ENCODE results near the gene TRIP4.
A peak's percentile ranks its signal among the peaks of the same experiment; 100 is the strongest.

TRIP4 gene

DNA sequence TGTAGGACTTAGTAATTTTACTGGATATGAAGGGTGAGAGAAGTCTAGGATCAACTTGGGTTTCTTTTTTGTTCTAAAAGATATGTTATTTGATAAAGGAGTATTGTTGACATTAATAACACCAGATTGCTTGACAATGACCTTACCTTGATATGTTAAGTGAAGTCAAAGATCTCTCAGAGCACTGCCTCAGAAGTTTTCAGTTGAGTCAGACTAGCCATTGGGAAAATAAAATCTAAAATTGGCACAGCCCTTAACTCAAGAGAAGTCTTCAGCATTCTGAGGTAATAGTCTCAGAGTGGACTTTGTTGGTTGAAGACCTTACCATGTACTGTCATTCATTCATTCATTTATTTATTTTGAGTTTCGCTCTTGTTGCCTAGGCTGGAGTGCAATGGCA is 50.3 kb downstream of the TRIP4 start:
- Histone ChIP-seq H3K27ac (no peak overlapping the region), H3K4me2 (no peak overlapping the region), H3K4me1 (ENCODE audit: low read depth, poor library complexity, severe bottlenecking) (peaks cover 17% of the 10 kb centered on the region), H2AFZ (ENCODE audit: low read depth) (no peak overlapping the region), H3K4me3 (IDR thresholded peaks at IDR 0.05; ENCODE audit: insufficient read depth, low read depth, low read length) (no peak overlapping the region), H3K27me3 (ENCODE audit: insufficient read depth, low read depth) (no peaks in the 10 kb centered on the region), H3K36me3 (ENCODE audit: insufficient read depth) (no peaks in the 10 kb centered on the region), H4K20me1 (ENCODE audit: insufficient read depth) (no peaks in the 10 kb centered on the region), H3K79me2 (ENCODE audit: insufficient read depth, low read depth) (no peaks in the 10 kb centered on the region), H3K9ac (no peak overlapping the region)
- TF ChIP-seq, protein P1, sequence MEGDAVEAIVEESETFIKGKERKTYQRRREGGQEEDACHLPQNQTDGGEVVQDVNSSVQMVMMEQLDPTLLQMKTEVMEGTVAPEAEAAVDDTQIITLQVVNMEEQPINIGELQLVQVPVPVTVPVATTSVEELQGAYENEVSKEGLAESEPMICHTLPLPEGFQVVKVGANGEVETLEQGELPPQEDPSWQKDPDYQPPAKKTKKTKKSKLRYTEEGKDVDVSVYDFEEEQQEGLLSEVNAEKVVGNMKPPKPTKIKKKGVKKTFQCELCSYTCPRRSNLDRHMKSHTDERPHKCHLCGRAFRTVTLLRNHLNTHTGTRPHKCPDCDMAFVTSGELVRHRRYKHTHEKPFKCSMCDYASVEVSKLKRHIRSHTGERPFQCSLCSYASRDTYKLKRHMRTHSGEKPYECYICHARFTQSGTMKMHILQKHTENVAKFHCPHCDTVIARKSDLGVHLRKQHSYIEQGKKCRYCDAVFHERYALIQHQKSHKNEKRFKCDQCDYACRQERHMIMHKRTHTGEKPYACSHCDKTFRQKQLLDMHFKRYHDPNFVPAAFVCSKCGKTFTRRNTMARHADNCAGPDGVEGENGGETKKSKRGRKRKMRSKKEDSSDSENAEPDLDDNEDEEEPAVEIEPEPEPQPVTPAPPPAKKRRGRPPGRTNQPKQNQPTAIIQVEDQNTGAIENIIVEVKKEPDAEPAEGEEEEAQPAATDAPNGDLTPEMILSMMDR (conservative IDR thresholded peaks at IDR 0.05; ENCODE audit: low read depth, low read length), result no peak

DNA sequence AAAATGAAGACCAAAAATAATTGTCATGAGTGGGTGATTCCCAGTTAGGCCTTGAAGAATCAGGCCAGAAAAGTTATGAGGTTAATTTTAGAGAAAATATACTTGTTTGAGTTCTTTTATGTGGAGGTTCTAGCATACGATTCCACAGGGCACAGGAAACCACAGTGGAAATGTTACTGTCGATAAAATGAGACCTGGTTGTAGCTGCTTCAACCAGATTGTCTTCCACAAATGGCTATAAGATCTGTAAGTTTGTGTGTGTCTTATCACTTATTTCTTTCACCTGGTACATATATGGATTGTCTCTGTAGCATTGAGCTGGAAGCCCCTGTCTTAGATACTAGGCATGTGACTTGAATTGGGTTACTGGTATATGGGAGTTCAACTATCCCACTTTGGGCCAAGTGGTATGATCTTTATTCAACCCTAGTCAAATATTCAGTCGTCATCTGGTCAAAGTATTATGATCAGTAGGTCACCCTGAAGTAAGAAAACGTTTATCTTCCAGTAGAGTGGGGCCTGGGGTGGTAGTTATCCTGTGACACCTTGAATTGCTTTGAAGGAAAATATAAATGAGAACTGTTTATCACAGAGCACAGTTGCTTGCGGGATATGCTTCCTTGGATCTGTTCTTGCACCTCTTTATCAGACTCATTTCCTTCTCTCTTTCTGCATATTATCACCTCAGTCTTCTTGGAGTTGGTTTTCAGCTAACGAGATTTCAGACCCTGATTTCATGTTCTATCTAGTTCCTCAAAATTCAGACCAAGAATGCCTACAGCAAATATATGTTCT is 51.2 kb downstream of the TRIP4 start:
- no peak overlapping the region for H2AFZ ChIP-seq (ENCODE audit: low read depth)
- no peaks in the 10 kb centered on the region for H3K36me3 ChIP-seq (ENCODE audit: insufficient read depth)
- TF ChIP-seq, protein P1 (conservative IDR thresholded peaks at IDR 0.05; ENCODE audit: low read depth, low read length), result no peak
- no peak overlapping the region for H3K9ac ChIP-seq
- no peak overlapping the region for H3K4me3 ChIP-seq (IDR thresholded peaks at IDR 0.05; ENCODE audit: insufficient read depth, low read depth, low read length)
- H3K4me1 ChIP-seq (ENCODE audit: low read depth, poor library complexity, severe bottlenecking), result peaks cover 22% of the 10 kb centered on the region
- no peaks in the 10 kb centered on the region for H4K20me1 ChIP-seq (ENCODE audit: insufficient read depth)
- no peak overlapping the region for H3K27ac ChIP-seq
- H3K4me2 ChIP-seq, result no peak overlapping the region
- no peaks in the 10 kb centered on the region for H3K27me3 ChIP-seq (ENCODE audit: insufficient read depth, low read depth)
- no peaks in the 10 kb centered on the region for H3K79me2 ChIP-seq (ENCODE audit: insufficient read depth, low read depth)

GRCh38 chr15:64441852-64442251 is 54.2 kb downstream of the TRIP4 start:
- Histone ChIP-seq H3K79me2 (ENCODE audit: insufficient read depth, low read depth) (no peaks in the 10 kb centered on the region), H3K4me2 (no peak overlapping the region), H3K27me3 (ENCODE audit: insufficient read depth, low read depth) (no peaks in the 10 kb centered on the region), H3K27ac (no peak overlapping the region), H3K36me3 (ENCODE audit: insufficient read depth) (no peaks in the 10 kb centered on the region), H4K20me1 (ENCODE audit: insufficient read depth) (no peaks in the 10 kb centered on the region), H2AFZ (ENCODE audit: low read depth) (no peak overlapping the region), H3K9ac (no peak overlapping the region), H3K4me1 (ENCODE audit: low read depth, poor library complexity, severe bottlenecking) (peaks cover 42% of the 10 kb centered on the region), H3K4me3 (IDR thresholded peaks at IDR 0.05; ENCODE audit: insufficient read depth, low read depth, low read length) (no peak overlapping the region)
- TF ChIP-seq, protein P1 (conservative IDR thresholded peaks at IDR 0.05; ENCODE audit: low read depth, low read length), result no peak

- TF ChIP-seq, protein P1 (conservative IDR thresholded peaks at IDR 0.05; ENCODE audit: low read depth, low read length), result no peak
- Histone ChIP-seq H3K27me3 (ENCODE audit: insufficient read depth, low read depth) (no peaks in the 10 kb centered on the region), H3K36me3 (ENCODE audit: insufficient read depth) (no peaks in the 10 kb centered on the region), H3K9ac (no peak overlapping the region), H2AFZ (ENCODE audit: low read depth) (no peak overlapping the region), H3K4me1 (ENCODE audit: low read depth, poor library complexity, severe bottlenecking) (peaks cover 42% of the 10 kb centered on the region), H3K4me3 (IDR thresholded peaks at IDR 0.05; ENCODE audit: insufficient read depth, low read depth, low read length) (no peak overlapping the region), H3K4me2 (peak overlapping the region; percentile 91), H4K20me1 (ENCODE audit: insufficient read depth) (no peaks in the 10 kb centered on the region), H3K79me2 (ENCODE audit: insufficient read depth, low read depth) (no peaks in the 10 kb centered on the region), H3K27ac (peak overlapping the region; percentile 57; the same call in 1 of the 2 replicates)
Measured at GRCh38 chr15:64443016-64443415, 55.4 kb downstream of the TRIP4 start.

Data from KMS-11 (cell line).